Hematopoietic multipotent progenitor cell treated with erythropoietin and hydrocortisone succinate and interleukin-3 and kit ligand, for 17 days (in vitro differentiated cells): ENCODE measurements around the gene ATIC.
A peak's percentile ranks its signal among the peaks of the same experiment; 100 is the strongest.

Experiments
- DNase-seq: peaks from one replicate; pipeline ENCODE4 v3.0.0-alpha.2; 2015; ENCODE audit warnings: low spot score

The ATIC gene

DNA sequence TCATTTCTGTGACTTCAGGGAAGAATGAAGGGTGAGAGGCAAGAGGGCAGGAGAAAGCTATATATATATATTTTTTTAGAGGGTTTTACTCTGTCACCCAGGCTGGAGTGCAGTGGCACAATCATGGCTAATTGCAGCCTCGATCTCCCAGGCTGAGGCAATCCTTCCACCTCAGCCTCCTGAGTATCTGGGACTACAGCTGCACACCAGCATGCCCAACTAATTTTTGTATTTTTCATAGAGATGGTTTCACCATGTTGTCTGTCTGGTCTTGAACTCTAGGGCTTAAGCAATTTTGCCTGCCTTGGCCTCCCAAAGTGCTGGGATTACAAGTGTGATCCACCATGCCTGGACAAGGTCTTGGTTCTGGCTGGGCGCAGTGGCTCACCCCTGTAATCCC is 3.4 kb downstream of the ATIC start:
- DNase-seq: no peak

DNA sequence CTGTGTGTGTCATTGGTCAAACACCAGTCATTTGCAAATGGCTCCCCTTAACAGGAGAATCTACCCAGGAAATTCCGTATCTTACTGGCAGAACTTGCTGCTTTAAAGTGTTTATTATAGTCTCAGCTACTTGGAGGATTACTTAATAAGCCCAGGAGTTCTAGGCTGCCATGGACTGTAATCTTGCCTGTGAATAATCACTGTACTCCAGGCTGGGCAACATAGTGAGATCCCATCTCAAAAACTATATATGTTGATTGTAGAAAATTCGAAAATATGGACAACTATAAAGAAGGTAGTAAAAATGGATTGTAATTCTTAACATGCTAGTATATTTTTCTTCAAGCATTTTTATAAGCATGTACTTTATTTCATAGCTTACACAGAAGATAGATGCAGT is 4.5 kb downstream of the ATIC start:
- DNase-seq: no peak

GRCh38 chr2:215319500-215319899 is 7.6 kb downstream of the ATIC start:
- DNase-seq: no peak

- DNase-seq: no peak
Measured at GRCh38 chr2:215320102-215320501, 8.2 kb downstream of the ATIC start.

DNA sequence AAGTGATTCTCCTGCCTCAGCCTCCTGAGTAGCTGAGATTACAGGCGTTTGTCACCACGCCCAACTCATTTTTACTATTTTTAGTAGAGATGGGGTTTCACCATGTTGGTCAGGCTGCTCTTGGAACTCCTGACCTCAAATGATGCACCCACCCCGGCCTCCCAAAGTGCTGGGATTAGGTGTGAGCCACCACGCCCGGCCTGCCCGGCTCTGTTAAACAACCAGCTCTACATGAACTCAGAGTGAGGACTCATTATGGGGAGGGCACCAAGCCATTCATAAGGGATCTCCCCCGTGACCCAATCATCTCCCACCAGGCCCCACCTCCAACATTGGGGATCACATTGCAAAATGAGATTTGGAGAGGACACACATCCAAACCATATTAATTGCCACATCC is 8.8 kb downstream of the ATIC start:
- DNase-seq: no peak

DNA sequence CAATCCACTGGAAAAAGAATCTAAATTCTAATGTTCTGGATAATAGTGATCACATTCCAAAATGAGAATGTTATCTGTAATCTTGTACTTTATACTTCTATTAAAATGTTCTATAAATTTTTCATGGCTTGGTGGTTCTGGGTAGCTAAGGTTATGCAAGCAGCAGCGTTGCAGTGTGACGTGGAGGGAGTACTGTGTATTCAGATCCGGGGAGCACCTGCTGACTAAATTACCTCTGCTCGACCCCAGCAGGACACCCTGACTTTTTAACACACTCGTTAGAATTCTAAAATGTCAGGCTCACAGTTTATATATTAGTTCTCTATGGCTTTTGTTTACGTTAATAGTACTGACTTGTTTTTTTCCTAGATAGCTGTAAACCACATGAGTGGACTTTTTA is 13.0 kb downstream of the ATIC start:
- DNase-seq: no peak

- DNase-seq: no peak
Measured at GRCh38 chr2:215328066-215328465, 16.2 kb downstream of the ATIC start.

GRCh38 chr2:215332872-215333595 is 21.2 kb downstream of the ATIC start:
- no peak for DNase-seq

DNA sequence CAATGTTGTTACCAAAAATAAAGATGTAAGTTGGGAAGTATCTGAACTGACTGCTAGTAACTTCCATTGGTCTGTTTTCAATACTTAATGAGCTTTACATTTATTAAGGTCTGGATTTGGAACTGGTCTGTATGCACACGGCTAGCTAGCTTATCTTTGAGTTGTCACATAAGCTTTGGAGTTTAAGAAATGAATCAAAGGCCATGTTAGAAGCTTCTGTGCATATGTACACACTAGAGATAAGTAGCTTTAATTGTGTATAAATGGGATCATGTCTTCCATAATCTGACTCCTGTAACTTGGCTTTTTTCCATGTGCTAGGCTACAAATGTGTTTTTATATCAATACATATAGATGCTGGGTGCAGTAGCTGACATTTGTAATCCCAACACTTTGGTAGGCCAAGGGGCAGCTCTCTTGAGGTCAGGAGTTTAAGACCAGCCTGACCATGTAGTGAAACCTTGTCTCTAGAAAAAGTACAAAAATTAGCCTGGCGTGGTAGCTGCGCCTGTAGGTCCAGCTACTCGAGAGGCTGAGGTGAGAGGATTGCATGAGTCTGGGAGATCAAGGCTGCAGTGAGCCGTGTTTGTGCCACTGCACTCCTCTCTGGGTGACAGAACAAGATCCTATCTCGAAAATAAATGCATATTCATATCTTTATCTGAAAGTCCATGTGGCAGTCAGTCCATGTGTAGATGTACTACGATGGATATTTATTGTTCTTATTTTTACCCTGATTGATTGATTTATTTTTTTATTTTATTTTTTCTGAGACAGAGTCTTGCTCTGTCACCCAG is 27.2 kb downstream of the ATIC start:
- DNase-seq: no peak

GRCh38 chr2:215347878-215348277 is 36.0 kb downstream of the ATIC start:
- no peak for DNase-seq

GRCh38 chr2:215352602-215353001 is 40.7 kb downstream of the ATIC start:
- DNase-seq: no peak

DNA sequence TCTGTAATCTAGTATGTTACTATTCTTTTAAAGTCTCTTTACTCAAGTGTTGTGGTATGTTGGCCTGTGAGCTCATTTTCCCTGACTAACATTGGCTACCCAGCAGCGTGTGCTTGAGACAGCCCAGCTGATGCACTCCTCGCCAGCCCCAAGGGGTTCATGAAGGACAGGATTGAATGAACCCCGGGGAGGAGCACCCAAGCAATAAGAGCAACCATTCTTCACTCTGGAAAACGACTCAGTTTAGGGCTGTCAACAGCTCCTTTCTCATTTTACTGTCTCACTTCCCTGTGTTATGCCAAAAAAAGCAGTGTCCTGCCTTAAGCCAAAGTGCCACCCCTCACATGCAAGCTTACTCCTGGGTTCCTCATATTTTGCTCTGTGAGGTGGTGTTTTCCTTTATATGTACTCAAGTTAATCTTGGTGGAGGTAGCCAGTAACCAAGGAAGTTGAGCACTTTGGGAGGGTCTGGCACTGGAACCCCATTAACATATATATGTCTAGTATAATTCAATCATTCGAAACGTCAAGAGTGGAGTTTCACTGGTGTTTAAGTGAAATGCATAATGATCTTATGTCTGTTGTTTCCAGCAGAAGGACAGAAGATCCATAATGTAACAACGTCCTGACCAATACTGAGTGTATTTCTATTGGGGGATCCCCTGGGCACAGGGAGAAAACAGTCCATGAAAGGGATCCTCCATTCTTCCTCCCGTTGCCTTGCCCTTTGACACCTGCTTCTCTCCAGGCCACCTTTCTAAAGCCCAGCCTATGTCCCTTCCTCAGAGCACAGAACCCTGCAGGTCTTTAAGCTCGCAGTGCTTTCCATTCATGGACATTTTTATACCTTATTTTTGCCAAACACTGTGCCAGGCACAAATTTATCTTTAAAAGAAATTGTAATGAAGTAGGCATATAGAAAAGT is 43.2 kb downstream of the ATIC start:
- DNase-seq: no peak

DNA sequence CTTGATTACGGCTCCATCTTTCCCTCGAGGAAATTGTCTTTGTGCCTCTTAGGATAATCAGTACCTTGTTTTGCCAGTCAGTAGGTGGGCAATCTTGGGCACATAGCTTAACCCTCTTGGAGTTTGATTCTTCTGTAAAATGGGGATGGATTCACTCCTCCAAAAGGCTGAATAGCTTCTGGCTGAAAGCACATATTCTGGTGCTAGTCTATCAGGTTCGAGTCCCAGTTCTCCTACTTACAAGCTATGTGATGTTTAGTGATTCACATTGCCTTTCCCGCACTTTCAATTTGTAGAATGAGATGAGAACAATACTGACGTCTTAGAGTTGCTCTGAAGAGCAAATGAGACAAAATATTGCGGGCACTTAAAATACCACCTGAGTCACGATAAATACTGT is 43.9 kb downstream of the ATIC start:
- DNase-seq: no peak

DNA sequence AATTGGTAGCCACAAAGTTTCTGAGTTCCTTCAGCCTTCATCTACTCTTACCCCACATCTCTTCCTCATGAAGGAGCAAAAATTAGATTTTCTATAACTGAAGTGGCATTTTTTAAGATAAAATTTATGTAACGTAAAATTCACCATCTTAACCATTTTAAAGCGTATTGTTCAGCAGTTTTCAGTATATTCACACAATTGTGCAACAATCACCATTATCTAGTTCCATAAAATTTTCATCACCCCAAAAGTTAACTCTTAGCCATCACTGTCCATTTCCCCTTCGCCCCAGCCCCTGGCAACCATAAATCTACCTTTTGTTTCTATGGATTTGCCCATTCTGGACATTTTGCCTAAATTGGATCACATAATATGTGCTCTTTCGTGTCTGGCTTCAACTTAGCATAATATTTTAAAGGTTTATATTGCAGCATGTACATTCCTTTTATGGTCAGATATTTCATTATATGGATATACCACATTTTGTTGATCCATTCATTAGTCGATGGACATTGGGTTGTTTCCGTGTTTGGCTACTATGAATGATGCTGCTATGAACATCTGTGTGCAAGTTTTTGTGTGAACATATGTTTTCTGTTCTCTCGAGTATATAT is 44.6 kb downstream of the ATIC start:
- DNase-seq: no peak

- no peak for DNase-seq
Measured at GRCh38 chr2:215356948-215357461, 45.1 kb downstream of the ATIC start.

GRCh38 chr2:215357660-215358059 is 45.8 kb downstream of the ATIC start:
- no peak for DNase-seq

- no peak for DNase-seq
Measured at GRCh38 chr2:215358312-215358845, 46.5 kb downstream of the ATIC start.

- no peak for DNase-seq
Measured at GRCh38 chr2:215358891-215359575, 47.2 kb downstream of the ATIC start.

- no peak for DNase-seq
Measured at GRCh38 chr2:215359576-215359922, 47.7 kb downstream of the ATIC start.

- DNase-seq: peak; percentile 21
Measured at GRCh38 chr2:215360059-215360458, 48.2 kb downstream of the ATIC start.

- no peak for DNase-seq
Measured at GRCh38 chr2:215360596-215360995, 48.7 kb downstream of the ATIC start.
